ENCODE data around the gene ITGA1.
"Not testable (repeated sequence)": the region's sequence is repeated elsewhere in the genome, so short reads cannot be mapped to it uniquely, and the experiment has no call there.

The ITGA1 gene

GRCh38 chr5:52787600-52788504, at the start of gene ITGA1, which contains the start of gene PELO:
TSS of gene ITGA1 (plus strand) at chr5:52787916. CDS start at chr5:52788354, 438 bp downstream.
TSS of gene PELO (plus strand) at chr5:52787916. CDS start at chr5:52800395, 12,479 bp downstream.
- peak in 1 of 2 donors; percentile 31 for DNase-seq (ENCODE audit: low read depth in 2 of 2, low spot score in 1 of 2)

DNA sequence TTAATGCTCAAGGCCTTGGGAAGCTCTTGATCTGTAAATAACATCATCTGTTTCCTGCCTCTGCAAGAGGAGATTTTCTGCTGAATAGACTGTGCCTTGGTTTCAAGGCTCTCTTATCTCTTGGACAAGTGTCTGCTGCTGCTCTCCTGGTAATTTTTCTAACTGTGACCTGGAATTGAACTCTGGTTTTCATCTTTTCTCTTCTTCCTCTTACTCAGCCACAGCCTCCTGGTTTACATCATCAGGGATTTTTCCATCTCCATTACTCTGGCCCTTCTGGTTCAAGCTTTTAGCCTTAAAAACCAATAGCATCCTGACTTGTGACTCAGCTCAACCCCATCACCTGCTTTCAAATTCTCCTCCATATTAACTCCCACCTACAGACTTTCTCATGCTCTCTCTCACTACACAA, 49.6 kb upstream of the ITGA1 start:
- no peak for DNase-seq (ENCODE audit: low read depth in 2 of 2, low spot score in 1 of 2)

DNA sequence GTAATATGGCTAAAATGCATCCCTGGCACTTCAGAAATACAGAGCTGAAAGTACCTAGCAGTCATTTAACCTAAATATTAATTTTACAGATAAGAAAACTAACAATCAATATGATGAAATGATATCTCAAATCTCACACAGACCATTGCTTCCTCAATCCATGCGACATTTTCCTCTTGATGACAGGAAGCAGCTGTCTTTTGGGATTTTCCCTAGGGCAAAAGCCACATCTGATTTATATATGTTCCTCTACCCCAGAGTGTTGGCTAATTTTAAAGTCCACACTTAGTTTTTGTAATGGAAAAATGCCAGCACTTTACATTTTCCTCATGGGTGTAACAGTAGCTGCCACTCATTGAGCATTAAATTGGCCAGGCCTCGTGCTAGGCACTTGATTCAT, 47.7 kb upstream of the ITGA1 start:
- DNase-seq (ENCODE audit: low read depth in 2 of 2, low spot score in 1 of 2): no peak

GRCh38 chr5:52743012-52743411, 44.7 kb upstream of the ITGA1 start:
- no peak for DNase-seq (ENCODE audit: low read depth in 2 of 2, low spot score in 1 of 2)

DNA sequence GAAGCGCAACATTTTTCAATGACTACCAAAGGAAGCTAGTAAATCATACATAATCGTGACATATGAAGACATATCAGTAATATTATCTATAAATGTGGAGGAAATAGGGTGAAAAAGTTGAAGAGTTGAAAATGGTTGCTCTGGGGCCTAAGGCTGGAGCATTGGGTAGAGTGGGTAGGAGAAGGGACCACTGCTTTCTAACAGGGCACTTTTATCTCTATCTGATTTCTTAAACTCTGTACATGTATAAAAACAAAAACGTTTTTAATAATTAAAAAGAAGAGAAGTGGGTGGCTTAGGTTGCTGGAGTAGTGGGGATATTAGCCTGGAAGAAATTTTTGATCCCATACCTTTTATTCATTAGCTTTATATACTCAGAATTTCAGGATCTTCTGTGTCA, 44.2 kb upstream of the ITGA1 start:
- no peak for DNase-seq (ENCODE audit: low read depth in 2 of 2, low spot score in 1 of 2)

GRCh38 chr5:52743970-52744369, 43.7 kb upstream of the ITGA1 start:
- peak in 1 of 2 donors; percentile 4 for DNase-seq (ENCODE audit: low read depth in 2 of 2, low spot score in 1 of 2)

- DNase-seq (ENCODE audit: low read depth in 2 of 2, low spot score in 1 of 2): not testable (repeated sequence)
Observed at GRCh38 chr5:52744867-52745458, 42.8 kb upstream of the ITGA1 start.

GRCh38 chr5:52746539-52746938, 41.2 kb upstream of the ITGA1 start:
- no peak for DNase-seq (ENCODE audit: low read depth in 2 of 2, low spot score in 1 of 2)

DNA sequence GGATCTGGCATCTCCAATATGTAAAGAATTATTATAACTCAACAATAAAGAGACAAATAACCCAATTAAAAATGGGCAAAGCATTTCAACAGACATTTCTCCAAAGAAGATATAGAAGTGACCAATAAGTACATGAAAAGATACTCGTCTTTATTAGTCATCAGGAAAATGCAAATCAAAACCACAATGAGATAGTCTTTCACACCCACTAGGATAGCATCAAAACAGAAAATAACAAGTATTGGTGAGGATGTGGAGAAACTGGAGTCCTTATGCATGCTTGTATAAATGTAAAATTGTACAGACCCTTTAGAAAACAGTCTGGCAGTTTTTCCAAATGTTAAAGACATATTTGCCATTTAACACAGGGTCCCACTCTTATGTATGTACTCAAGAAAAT, 39.1 kb upstream of the ITGA1 start:
- no peak for DNase-seq (ENCODE audit: low read depth in 2 of 2, low spot score in 1 of 2)

- DNase-seq (ENCODE audit: low read depth in 2 of 2, low spot score in 1 of 2): no peak
Observed at GRCh38 chr5:52749666-52750065, 38.0 kb upstream of the ITGA1 start.

DNA sequence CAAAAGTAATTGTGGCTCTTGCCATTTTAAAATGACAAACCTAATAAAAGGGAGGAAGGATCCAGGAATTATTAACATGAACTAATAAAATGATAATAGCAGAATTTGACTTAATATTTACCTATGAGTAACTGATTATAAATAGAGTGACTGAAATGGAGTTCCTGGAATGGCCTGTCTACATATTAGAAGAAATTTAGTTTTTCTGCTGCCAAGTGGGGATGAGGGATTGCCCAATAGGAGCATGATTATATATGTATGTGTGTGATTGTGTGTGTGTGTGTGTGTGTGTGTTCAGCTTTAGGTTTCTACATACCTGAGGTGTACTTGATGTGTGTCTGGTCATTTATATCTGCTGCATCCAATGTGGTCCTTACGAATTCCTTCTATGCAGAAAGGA, 36.6 kb upstream of the ITGA1 start:
- DNase-seq (ENCODE audit: low read depth in 2 of 2, low spot score in 1 of 2): no peak

GRCh38 chr5:52754051-52754450, 33.7 kb upstream of the ITGA1 start:
- DNase-seq (ENCODE audit: low read depth in 2 of 2, low spot score in 1 of 2): no peak

DNA sequence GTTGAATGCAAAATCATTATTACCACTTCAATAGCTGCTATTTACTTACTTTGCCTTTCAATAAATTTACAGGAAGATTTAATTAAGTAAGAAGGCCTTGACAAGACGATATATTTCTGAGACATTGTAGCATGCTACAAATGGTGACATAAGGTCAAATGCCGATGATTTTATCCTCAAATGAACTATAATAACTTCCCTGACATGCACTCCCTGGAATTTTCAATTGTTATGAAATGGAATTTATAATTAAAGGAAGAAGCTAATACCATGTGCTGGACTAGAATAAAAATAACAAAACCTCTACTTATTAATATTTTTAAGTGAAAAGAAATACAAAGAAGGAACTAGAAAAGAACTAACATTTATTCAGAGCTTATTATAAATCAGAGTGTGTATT, 30.2 kb upstream of the ITGA1 start:
- no peak for DNase-seq (ENCODE audit: low read depth in 2 of 2, low spot score in 1 of 2)

GRCh38 chr5:52758014-52758413, 29.7 kb upstream of the ITGA1 start:
- DNase-seq (ENCODE audit: low read depth in 2 of 2, low spot score in 1 of 2): no peak

DNA sequence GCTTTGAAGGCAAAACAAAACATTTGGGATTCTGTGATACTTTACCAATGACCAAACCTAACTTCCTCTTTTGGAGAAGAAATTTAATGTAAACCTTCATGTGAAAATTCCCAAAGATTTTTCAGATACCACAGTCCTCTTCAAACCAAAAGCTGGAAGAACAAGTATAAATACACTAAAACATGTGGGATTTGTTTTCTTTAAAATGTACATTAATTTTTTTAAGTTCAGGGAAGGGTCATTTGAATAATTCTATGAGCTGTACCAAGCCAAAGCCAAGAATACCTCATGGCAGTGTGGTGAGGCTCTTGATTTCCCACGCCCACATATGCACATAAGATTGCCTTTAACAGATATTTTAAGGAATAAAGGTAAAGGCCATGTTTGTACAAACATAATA, 28.4 kb upstream of the ITGA1 start:
- DNase-seq (ENCODE audit: low read depth in 2 of 2, low spot score in 1 of 2): no peak

- DNase-seq (ENCODE audit: low read depth in 2 of 2, low spot score in 1 of 2): no peak
Observed at GRCh38 chr5:52760695-52761366, 26.9 kb upstream of the ITGA1 start.

DNA sequence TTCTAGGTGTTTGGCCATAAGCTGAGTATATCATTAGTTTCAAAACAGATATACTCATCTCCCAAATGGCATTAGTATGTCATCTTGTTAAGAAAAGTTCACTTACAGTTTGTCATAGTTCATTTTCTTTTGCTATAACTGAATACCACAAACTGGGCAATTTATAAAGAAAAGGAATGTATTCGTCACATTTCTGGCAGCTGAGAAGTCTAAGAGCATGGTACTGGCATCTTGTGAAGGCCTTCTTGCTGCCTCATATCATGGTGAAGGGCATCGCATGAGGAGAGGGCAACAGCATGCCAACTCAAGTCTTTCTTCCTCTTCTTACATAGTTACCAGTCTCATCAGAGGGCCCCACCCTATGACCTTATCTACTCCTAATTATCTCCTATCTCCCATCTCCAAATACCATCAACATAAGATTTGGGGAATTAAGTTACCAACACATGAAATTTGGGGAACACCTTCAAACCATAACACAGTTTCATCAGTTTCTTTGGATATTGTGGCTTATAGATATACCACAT, 20.4 kb upstream of the ITGA1 start:
- no peak for DNase-seq (ENCODE audit: low read depth in 2 of 2, low spot score in 1 of 2)

GRCh38 chr5:52767766-52768480, 19.8 kb upstream of the ITGA1 start:
- no peak for DNase-seq (ENCODE audit: low read depth in 2 of 2, low spot score in 1 of 2)

DNA sequence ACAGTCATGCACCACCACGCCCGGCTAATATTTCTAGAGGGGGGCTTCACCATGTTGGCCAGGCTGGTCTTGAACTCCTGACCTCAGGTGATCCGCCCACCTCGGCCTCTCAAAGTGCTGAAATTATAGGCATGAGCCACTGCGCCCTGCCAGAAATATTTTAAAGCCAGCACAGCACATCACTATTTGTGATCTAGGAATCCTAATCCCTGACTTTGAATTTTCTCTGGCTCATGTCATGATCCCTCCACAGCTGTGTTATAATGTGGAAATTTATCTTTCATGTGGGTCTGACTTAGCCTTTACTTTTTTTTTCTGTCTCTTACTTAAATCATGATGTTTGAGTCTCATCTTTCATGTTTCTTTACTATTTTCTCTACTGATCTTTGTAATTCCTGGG, 18.7 kb upstream of the ITGA1 start:
- no peak for DNase-seq (ENCODE audit: low read depth in 2 of 2, low spot score in 1 of 2)

DNA sequence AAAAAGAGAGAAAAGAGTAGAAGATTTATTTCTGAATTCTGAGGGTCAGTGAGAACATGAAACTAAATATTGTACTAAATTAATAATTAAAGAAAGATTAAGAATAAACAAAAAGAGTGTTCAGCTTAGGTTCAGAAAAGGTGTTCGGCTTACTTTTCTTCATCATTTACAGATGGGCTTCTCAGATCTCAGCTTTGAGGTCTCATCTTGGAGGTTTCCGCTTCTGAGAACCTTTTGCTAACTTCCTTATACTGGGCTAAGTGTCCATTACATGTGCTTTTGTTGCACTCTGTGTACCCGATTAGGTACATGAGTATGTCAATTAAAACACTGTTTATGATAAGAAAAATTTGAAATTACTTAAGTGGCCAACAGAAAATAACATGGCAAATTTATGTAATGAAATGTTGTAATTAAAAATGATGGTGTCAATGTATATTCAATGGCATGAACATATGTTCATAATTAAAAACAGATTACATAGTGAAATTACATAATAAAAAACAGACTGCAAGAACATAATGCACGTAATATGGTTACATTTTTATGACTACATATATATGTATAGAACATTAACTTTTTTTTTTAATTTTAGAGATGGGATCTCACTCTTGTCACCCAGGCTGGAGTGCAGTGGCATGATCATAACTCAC, 17.3 kb upstream of the ITGA1 start:
- DNase-seq (ENCODE audit: low read depth in 2 of 2, low spot score in 1 of 2): no peak

Data from stimulated activated CD8-positive, alpha-beta memory T cell treated with anti-CD3 and anti-CD28 coated beads, Interleukin-4, amount 100 ng/mL, for 4 hours (primary cell).